ENCODE results near the gene FBXL16. TPM values are rescaled to one million over a fixed set of nuclear protein-coding genes. Genes with fewer than 3 reads are reported as not detected.

FBXL16 gene
- total and polyA plus RNA-seq, 2 of the 13 experiments (the other 11 are each of a cell fraction or from before 2014, with no cell fraction given): 0.22 to 2.0 TPM

GRCh38 chr16:726438-727290, 21.1 kb upstream of the FBXL16 start, which contains the start of the genes CCDC78 and HAGHL (continued):
- TF ChIP-seq, protein P1, sequence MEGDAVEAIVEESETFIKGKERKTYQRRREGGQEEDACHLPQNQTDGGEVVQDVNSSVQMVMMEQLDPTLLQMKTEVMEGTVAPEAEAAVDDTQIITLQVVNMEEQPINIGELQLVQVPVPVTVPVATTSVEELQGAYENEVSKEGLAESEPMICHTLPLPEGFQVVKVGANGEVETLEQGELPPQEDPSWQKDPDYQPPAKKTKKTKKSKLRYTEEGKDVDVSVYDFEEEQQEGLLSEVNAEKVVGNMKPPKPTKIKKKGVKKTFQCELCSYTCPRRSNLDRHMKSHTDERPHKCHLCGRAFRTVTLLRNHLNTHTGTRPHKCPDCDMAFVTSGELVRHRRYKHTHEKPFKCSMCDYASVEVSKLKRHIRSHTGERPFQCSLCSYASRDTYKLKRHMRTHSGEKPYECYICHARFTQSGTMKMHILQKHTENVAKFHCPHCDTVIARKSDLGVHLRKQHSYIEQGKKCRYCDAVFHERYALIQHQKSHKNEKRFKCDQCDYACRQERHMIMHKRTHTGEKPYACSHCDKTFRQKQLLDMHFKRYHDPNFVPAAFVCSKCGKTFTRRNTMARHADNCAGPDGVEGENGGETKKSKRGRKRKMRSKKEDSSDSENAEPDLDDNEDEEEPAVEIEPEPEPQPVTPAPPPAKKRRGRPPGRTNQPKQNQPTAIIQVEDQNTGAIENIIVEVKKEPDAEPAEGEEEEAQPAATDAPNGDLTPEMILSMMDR (CRISPR knock-in tag; IDR thresholded peaks at IDR 0.05): peak; percentile 13; the same call in 1 of the 2 replicates
- no peak for TF ChIP-seq MED13 (CRISPR knock-in tag; IDR thresholded peaks at IDR 0.05)
- TF ChIP-seq EP300 (IDR thresholded peaks at IDR 0.05; ENCODE audit: low read depth in 2 of 2, low read length in 2 of 2): no peak
- TF ChIP-seq EP300 (CRISPR knock-in tag; IDR thresholded peaks at IDR 0.05; ENCODE audit: borderline replicate concordance): no peak
- TF ChIP-seq ZNF776 (CRISPR knock-in tag; IDR thresholded peaks at IDR 0.05): peak; percentile 26; the same call in 1 of the 2 replicates
- TF ChIP-seq, protein P2, sequence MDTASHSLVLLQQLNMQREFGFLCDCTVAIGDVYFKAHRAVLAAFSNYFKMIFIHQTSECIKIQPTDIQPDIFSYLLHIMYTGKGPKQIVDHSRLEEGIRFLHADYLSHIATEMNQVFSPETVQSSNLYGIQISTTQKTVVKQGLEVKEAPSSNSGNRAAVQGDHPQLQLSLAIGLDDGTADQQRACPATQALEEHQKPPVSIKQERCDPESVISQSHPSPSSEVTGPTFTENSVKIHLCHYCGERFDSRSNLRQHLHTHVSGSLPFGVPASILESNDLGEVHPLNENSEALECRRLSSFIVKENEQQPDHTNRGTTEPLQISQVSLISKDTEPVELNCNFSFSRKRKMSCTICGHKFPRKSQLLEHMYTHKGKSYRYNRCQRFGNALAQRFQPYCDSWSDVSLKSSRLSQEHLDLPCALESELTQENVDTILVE (CRISPR knock-in tag; IDR thresholded peaks at IDR 0.05): 0 out of 2 replicates have a peak, but pooled peaks have one; percentile 36
- no peak for TF ChIP-seq KDM3A (CRISPR knock-in tag; IDR thresholded peaks at IDR 0.05; ENCODE audit: low read depth)
- TF ChIP-seq ZMYM3 (CRISPR knock-in tag; IDR thresholded peaks at IDR 0.05): peak; percentile 68
- TF ChIP-seq AGO2 (optimal IDR thresholded peaks at IDR 0.05; ENCODE audit: low read depth, low read length): peak; percentile 53
- TF ChIP-seq TERF1 (CRISPR knock-in tag; IDR thresholded peaks at IDR 0.05): no peak
- TF ChIP-seq, protein P3, sequence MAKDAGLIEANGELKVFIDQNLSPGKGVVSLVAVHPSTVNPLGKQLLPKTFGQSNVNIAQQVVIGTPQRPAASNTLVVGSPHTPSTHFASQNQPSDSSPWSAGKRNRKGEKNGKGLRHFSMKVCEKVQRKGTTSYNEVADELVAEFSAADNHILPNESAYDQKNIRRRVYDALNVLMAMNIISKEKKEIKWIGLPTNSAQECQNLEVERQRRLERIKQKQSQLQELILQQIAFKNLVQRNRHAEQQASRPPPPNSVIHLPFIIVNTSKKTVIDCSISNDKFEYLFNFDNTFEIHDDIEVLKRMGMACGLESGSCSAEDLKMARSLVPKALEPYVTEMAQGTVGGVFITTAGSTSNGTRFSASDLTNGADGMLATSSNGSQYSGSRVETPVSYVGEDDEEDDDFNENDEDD (CRISPR knock-in tag; IDR thresholded peaks at IDR 0.05; ENCODE audit: borderline replicate concordance): peak; percentile 32; the same call in 1 of the 2 replicates
- 0 out of 2 replicates have a peak, but pooled peaks have one; percentile 32 for TF ChIP-seq CHD4 (IDR thresholded peaks at IDR 0.05; ENCODE audit: borderline replicate concordance, low read length)
- TF ChIP-seq ARID4A (CRISPR knock-in tag; IDR thresholded peaks at IDR 0.05; ENCODE audit: borderline replicate concordance): 0 out of 2 replicates have a peak, but pooled peaks have one; percentile 38
- peak; percentile 17; the same call in 1 of the 2 replicates for TF ChIP-seq RCOR2 (CRISPR knock-in tag; IDR thresholded peaks at IDR 0.05)
- 0 out of 2 replicates have a peak, but pooled peaks have one; percentile 22 for TF ChIP-seq POLR2G (IDR thresholded peaks at IDR 0.05; ENCODE audit: low read depth, low read length)
- no peak for TF ChIP-seq ZNF782 (CRISPR knock-in tag; IDR thresholded peaks at IDR 0.05; ENCODE audit: borderline replicate concordance)
- TF ChIP-seq ZNF761 (CRISPR knock-in tag; conservative IDR thresholded peaks at IDR 0.05): no peak
